Right ventricle myocardium inferior (tissue), 1 donor: ENCODE data around the gene TBCK. TPM values are rescaled to one million over a fixed set of nuclear protein-coding genes. Genes with fewer than 3 reads are reported as not detected.

Experiments used
- ATAC-seq: fragments of 200-7000 bp; cut with Tn5 transposase; one replicate; pipeline ENCODE4 v1.9.1; 2020; ENCODE audit warnings: mild to moderate bottlenecking, moderate library complexity
- DNase-seq: peaks from one replicate; pipeline ENCODE4 v3.0.0; 2021; ENCODE audit errors: missing footprints
- intact Hi-C: fragments of 100-400 bp; cut with DNase I; formaldehyde crosslinking; loops from one replicate; pipeline ENCODE4 v1.11.0; 2022
- total RNA-seq: library from RNA; stranded (reverse); fragmentation: NEBNext Ultra II Directional; extraction: Animal tissue kit (Norgen Biotek cat#: 25700); gene quantifications from one replicate; pipeline ENCODE4 v1.2.1, GENCODE V29; 2021
- donor health status: DM: no; HTN: yes; CAD: no; lungs with severe emphysema.

TBCK gene
- total RNA-seq, 1 donor from 2014 or later, result 19.8 TPM

DNA sequence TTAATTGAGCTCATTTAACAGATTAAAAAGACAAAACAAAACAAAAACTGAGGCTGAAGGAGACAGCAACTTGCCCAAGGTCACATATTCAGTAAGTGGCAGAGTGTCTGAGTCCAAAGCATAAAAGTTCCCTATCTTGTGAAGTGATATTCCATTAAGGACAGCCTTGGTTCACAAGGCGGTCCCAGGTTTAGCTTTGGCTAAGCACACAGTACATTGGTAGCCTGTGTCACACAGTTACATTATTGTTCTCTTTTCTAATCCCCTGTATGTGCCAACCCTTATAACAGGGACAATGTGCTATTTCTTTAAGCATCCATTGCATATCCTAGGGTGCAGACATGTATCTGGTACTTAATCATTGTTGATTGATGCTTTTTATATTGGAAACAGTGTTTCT, 280.8 kb downstream of the TBCK start:
- intact Hi-C loops, result loop anchor here (10.0 kb wide), 1 partner anchor 140 kb away; the partner anchor contains the start of gene NPNT
- no peak for DNase-seq
- no peak for ATAC-seq

GRCh38 chr4:106034751-106035150, 281.3 kb downstream of the TBCK start:
- intact Hi-C loops, result loop anchor here (10.0 kb wide), 1 partner anchor 140 kb away; the partner anchor contains the start of gene NPNT
- ATAC-seq, result no peak

DNA sequence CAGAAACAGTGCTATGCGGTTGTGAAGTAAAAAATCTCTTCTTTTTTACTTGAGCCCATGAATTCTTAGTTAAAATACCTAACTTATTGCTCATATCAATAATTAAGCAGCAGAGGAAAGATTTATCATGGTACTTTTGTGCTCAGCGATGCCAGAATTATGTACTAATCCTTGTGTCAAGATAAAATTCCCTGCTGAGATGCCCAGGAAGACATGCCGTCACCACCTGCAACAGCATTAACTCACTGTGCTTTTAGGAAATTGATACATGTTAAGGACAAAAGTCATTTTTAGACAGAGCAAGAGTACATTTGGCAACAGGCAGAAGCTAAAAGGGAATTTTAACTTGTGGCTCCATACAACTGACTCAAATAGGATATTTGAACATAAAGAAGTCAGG, 281.8 kb downstream of the TBCK start:
- DNase-seq (no peak), ATAC-seq (no peak)
- intact Hi-C loops, result loop anchor here (10.0 kb wide), 1 partner anchor 139 kb away; the partner anchor contains the start of gene NPNT

More at GRCh38 chr4:106034751-106035150, 281.3 kb downstream of the TBCK start:
- DNase-seq, result no peak

DNA sequence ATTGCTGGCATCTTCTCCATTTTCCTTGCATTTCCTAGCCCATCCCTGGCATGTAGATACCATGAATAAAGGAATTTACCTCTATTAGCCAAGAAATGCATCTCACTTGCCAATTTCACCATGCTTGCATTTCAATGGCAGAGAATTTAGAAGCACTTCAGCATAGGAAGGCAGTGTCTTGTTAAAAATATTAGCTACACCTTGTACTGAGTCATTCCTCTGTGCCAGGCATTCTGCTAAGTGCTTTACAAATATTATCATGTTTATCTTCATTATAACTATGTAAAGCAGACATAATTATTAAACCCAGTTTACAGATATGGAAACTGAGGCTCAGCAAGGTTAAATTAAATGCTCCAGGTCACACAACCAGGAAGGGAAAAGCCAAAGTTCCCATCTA, 282.5 kb downstream of the TBCK start:
- DNase-seq (no peak), ATAC-seq (no peak)
- intact Hi-C loops, result loop anchor here (10.0 kb wide), 1 partner anchor 139 kb away; the partner anchor contains the start of gene NPNT

GRCh38 chr4:106032851-106033286, 283.1 kb downstream of the TBCK start:
- ATAC-seq (no peak), DNase-seq (no peak)
- intact Hi-C loops, result loop anchor here (10.0 kb wide), 1 partner anchor 138 kb away; the partner anchor contains the start of gene NPNT

GRCh38 chr4:106022454-106022853, 293.6 kb downstream of the TBCK start:
- intact Hi-C loops, result no loop called here
- ATAC-seq (peak; percentile 50), DNase-seq (no peak)

DNA sequence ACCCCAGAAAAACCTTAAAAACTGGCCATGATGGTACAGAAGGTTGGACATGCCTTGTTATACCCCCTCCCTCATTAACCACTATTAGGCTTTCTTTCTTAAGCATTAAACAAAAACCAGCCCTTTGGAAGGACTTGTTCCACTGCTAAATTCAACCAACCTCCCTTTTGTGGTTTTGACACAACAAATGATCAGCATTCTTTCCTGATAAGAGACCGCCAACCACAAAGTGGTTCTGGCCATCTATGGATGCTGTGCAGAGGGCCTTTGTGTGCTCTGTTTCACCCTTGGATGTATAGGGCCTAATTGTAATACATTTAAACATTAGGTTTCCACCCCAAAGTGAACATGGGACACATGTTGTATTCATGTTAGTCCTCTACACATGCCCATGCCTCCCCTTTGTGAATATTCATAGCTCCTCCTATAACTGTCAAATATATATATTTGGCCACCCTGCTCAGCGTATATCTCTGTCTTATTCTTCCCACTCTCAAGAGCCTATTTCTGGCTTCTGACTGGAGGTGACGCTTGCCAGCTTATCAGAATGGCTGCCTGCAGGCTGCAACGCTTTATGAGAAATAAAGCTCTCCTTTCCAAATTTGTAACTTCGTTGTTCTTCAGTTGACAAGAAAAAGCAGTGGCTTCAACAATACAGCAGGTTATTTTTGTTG, 294.1 kb downstream of the TBCK start:
- intact Hi-C loops, result no loop called here
- DNase-seq (no peak), ATAC-seq (peak; percentile 70)

- no peak for ATAC-seq
- intact Hi-C loops, result no loop called here
These were observed 296.2 kb downstream of the TBCK start for GRCh38 chr4:106019771-106020170.

DNA sequence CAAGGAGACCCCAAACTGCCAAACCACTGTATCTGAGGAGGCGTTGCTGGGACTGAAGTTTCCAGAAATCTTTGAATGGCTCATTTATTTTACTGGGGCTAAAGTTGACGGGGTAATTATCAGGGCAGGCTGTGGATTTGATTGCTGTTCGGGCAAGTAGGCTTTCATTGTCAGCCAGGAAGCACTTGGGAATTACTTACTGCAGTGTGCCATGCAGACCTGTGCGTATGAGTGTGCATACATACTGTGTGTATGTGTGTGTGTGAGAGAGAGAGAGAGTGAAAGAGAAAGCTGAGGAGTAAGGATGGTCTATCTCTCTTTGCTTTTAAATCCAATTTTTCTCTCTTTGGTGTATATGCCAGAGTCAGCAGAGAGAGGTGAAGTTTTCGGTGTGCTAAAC, 298.0 kb downstream of the TBCK start:
- intact Hi-C loops, result no loop called here
- DNase-seq (no peak), ATAC-seq (no peak)

More at GRCh38 chr4:106019771-106020170, 296.2 kb downstream of the TBCK start:
- no peak for DNase-seq

DNA sequence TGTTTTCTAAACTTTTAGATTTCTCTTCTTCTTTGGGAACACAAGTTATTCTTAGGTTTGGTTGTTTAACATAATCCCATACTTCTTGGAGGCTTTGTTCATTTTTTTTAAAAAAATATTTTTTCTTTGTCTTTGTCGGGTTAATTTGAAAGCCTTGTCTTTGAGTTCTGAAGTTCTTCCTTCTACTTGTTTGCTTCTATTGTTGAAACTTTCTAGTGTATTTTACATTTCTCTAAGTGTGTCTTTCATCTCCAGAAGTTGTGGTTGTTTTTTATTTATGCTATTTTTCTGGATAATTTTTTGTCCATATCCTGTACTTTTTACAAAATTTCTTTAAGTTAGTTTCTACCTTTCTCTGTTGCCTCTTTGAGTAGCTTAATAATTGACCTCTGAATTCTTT, 304.6 kb downstream of the TBCK start:
- DNase-seq, result no peak
- no peak for ATAC-seq
- intact Hi-C loops, result no loop called here

DNA sequence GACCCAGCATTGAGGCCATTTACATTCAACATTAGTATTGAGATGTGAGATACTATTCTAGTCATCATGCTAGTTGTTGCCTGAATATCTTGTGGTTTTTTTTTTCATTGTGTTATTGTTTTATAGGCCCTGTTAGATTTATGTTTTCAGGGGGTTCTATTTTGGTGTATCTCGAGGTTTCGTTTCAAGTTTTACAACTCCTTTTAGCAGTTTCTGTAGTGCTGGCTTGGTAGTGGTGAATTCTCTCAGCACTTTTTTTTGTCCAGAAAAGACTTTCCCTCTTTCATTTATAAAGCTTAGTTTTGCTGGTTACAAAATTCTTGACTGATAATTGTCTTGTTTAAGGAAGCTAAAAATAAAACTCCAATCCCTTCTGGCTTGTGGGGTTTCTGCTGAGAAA, 305.2 kb downstream of the TBCK start:
- ATAC-seq, result no peak
- DNase-seq, result no peak
- intact Hi-C loops, result no loop called here

DNA sequence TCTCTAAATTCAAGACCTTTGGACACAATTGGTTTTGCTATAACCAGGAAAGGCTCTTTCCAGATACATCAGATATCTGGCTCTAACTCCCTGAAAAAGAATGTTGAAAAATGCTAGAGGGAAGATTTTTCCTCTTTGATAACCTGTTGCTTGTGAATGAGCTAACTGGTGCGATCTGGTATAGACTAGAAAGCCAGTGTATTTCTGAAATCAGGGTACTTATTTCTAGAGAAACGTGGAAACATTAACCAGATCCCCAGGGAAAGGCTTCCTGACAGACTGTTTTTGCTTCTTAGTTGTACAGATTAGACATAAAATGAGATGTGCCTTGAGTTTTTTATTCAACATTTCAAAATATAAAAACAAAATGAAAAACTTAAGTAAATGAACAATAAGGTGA, 313.0 kb downstream of the TBCK start:
- intact Hi-C loops, result no loop called here
- DNase-seq (no peak), ATAC-seq (no peak)

DNA sequence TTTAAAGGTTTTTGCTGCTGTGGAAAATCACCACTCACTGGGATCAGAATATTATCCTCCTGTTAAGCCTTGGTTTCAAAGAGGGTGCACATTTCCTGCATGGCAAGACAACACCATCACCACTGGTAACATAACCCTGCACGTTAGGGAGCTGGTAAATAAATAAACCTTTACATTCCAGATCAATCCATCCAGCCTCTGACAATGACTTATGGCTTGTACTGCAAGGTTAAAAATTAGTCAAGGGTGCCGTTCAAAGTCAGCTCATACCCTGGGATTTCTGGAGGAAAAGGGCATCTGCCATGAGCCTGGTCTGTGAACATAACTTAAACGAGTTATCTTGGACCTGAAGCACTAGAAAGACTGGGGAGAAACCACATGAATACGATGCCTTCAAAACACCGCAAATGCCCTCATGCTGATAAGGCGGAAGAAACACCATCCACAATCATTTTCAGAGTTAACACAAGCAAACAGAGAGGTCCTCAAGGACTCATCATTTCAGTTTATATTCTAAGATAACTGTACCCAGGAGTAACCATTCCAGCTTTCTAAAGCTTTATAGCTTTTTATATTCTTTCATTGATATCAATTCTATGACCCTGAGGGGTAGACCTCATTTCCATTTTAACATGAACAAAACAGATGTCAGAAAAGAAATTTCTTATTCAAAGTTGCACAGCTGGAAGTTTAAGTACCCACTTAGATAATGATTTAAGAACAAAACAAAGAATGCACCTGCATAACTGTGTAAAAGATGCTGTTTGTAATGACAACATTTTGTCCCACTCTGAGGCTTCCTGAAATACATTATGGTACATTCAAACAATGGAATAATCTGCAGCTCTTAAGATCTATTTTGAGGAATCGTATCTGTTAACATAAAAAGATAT, 317.6 kb downstream of the TBCK start:
- DNase-seq, result no peak
- ATAC-seq, result no peak
- intact Hi-C loops, result loop anchor here (10.0 kb wide), 1 partner anchor 54 kb away; no protein-coding TSS in a partner anchor

GRCh38 chr4:105996845-105997244, 319.2 kb downstream of the TBCK start:
- ATAC-seq (no peak), DNase-seq (no peak)
- intact Hi-C loops, result loop anchor here (10.0 kb wide), 1 partner anchor 52 kb away; no protein-coding TSS in a partner anchor

GRCh38 chr4:105994841-105995501, 321.0 kb downstream of the TBCK start:
- ATAC-seq (no peak), DNase-seq (no peak)
- intact Hi-C loops, result loop anchor here (10.0 kb wide), 1 partner anchor 50 kb away; no protein-coding TSS in a partner anchor

- intact Hi-C loops, result loop anchor here (10.0 kb wide), 1 partner anchor 49 kb away; no protein-coding TSS in a partner anchor
- no peak for ATAC-seq
- no peak for DNase-seq
These were observed 321.9 kb downstream of the TBCK start for GRCh38 chr4:105994061-105994460.

DNA sequence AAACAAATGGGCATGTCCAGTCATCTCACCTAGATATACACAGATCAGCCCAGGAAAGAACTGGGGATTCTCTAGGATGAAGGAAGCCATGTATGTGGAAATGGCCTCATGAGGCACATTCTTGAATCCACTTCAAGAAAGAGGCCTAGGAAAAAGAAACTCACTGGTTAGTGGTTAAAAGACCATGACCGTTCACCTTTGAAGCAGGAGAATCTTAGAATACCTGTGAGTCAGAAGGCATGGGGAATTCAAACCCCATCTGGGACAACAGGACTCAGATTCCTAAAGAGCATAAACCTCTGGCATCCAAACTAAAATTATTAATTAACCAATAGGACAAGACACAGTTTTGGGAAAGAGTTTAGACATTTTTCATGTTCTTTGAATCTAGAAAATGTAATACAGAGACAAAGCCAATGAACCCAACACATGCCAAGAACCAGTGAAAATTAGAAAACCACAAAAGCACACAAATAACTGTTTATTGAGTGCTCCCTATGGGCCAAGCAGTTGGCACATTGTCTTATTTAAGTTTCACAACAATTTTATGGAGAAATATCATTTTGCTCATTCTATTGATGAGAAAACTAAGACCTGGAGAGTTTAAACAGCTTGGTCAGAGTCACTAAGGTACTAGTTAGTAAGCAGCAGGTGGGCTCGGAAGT, 323.2 kb downstream of the TBCK start:
- intact Hi-C loops, result loop anchor here (10.0 kb wide), 1 partner anchor 48 kb away; no protein-coding TSS in a partner anchor
- ATAC-seq, result no peak
- no peak for DNase-seq

- intact Hi-C loops, result loop anchor here (10.0 kb wide), 1 partner anchor 47 kb away; no protein-coding TSS in a partner anchor
- no peak for ATAC-seq
- DNase-seq, result no peak
These were observed 324.3 kb downstream of the TBCK start for GRCh38 chr4:105991726-105992125.
